Endothelial cell of umbilical vein (primary cell): ENCODE data around the gene SCPEP1. TPM values are rescaled to one million over a fixed set of nuclear protein-coding genes. Genes with fewer than 3 reads are reported as not detected.

Experiments
- BruUV-seq: library from RNA; stranded (reverse); fragments of 400-500 nt; replicated peaks from 2 replicates; lab custom pipeline; 2021; lab: Mats Ljungman, UMichigan
- CTCF ChIA-PET: fragments of 300-600, 350-600 bp; sonication (Branson Sonifier 250); formaldehyde crosslinking; loops from one replicate; lab custom pipeline; 2021; ENCODE audit warnings: antibody characterized with exemption, inconsistent platforms; lab: Charles Lee
- POLR2A ChIA-PET: fragments of 300-600, 350-600 bp; sonication (Branson Sonifier 250); formaldehyde crosslinking; loops from one replicate; lab custom pipeline; 2021; ENCODE audit warnings: antibody characterized with exemption, inconsistent platforms; lab: Charles Lee
- DNase-seq: peaks from one replicate; pipeline ENCODE4 v3.0.0-alpha.2; 2011; ENCODE audit warnings: low read depth, low spot score
- FAIRE-seq: peaks from 2 replicates; lab custom pipeline; 2011; peaks lifted over from hg19 to GRCh38; lab: Jason Lieb, UNC
- H2AFZ ChIP-seq: 2 replicates; pipeline ENCODE4 v1.6.0; 2012; ENCODE audit warnings: low read depth, low read length, control low read depth, inconsistent platforms
- H3K27ac ChIP-seq: 2 replicates; pipeline ENCODE4 v1.5.1; 2011; ENCODE audit warnings: low read depth, mild to moderate bottlenecking, control low read depth, low read length, moderate library complexity; ENCODE audit not compliant: insufficient read depth
- H3K27me3 ChIP-seq, 2 experiments: 2 replicates each; pipeline versions ENCODE4 v1.6.0 to v1.6.1; 2011; ENCODE audit warnings: low read length in 2 of 2, mixed read lengths in 1 of 2; ENCODE audit not compliant: control insufficient read depth in 2 of 2, insufficient read depth in 2 of 2
- H3K36me3 ChIP-seq, 2 experiments: 2 replicates in 1 of 2; 3 replicates in 1 of 2; pipeline ENCODE4 v1.5.1; 2011; ENCODE audit warnings: low read length in 2 of 2, mild to moderate bottlenecking in 1 of 2, moderate library complexity in 1 of 2; ENCODE audit not compliant: control insufficient read depth in 2 of 2, insufficient read depth in 2 of 2; ENCODE audit errors: extremely low read depth in 1 of 2
- H3K4me1 ChIP-seq: 3 replicates; pipeline ENCODE4 v1.5.1; 2011; ENCODE audit warnings: mild to moderate bottlenecking, low read length; ENCODE audit not compliant: control insufficient read depth, insufficient read depth; ENCODE audit errors: extremely low read depth
- H3K4me2 ChIP-seq: 2 replicates; pipeline ENCODE4 v1.6.1; 2011; ENCODE audit warnings: low read length, control low read depth, mixed read lengths; ENCODE audit not compliant: insufficient read depth
- H3K4me3 ChIP-seq, 3 experiments: fragments of 200-600 bp in 1 of 3; sonication (generic), shearing (Covaris generic) in 1 of 3; replicated peaks in 1 of 3; 2 replicates each; pipeline ENCODE4 v1.5.1; 2011 to 2016; ENCODE audit warnings: control low read depth in 3 of 3, low read length in 3 of 3, mild to moderate bottlenecking in 2 of 3, inconsistent platforms in 1 of 3, low read depth in 1 of 3, moderate library complexity in 1 of 3; ENCODE audit not compliant: insufficient read depth in 1 of 3
- H3K79me2 ChIP-seq: 2 replicates; pipeline ENCODE4 v1.6.0; 2012; ENCODE audit warnings: low read length, inconsistent platforms; ENCODE audit not compliant: control insufficient read depth, insufficient read depth
- H3K9ac ChIP-seq: replicated peaks from 2 replicates; pipeline ENCODE3; 2011; ENCODE audit warnings: low read length, control low read depth; ENCODE audit not compliant: insufficient read depth; ENCODE audit errors: extremely low read depth
- H3K9me1 ChIP-seq: replicated peaks from 3 replicates; pipeline ENCODE4 v1.6.0; 2011; ENCODE audit warnings: mild to moderate bottlenecking, low read length; ENCODE audit not compliant: control insufficient read depth, insufficient read depth; ENCODE audit errors: extremely low read depth
- H3K9me3 ChIP-seq: replicated peaks from 2 replicates; pipeline ENCODE4 v1.5.1; 2012; ENCODE audit warnings: low read length, inconsistent platforms; ENCODE audit not compliant: control insufficient read depth, insufficient read depth
- H4K20me1 ChIP-seq: replicated peaks from 2 replicates; pipeline ENCODE3; 2011; ENCODE audit warnings: mild to moderate bottlenecking, low read length; ENCODE audit not compliant: control insufficient read depth, insufficient read depth; ENCODE audit errors: extremely low read depth
- EZH2 ChIP-seq: IDR thresholded peaks from 2 replicates; pipeline ENCODE4 v1.6.1; 2012; ENCODE audit warnings: borderline replicate concordance, low read depth, mild to moderate bottlenecking, moderate library complexity, low read length, inconsistent platforms; ENCODE audit not compliant: severe bottlenecking
- FOS ChIP-seq: IDR thresholded peaks from 2 replicates; pipeline ENCODE4 v1.6.1; 2011; ENCODE audit warnings: mild to moderate bottlenecking, low read length, moderate library complexity, borderline replicate concordance; ENCODE audit not compliant: insufficient read depth
- GATA2 ChIP-seq: IDR thresholded peaks from 2 replicates; pipeline ENCODE4 v1.7.0; 2011; ENCODE audit warnings: low read depth, mild to moderate bottlenecking, moderate library complexity, mixed read lengths, low read length; ENCODE audit not compliant: insufficient read length, insufficient read depth
- JUN ChIP-seq: IDR thresholded peaks from 2 replicates; pipeline ENCODE4 v1.6.1; 2011; ENCODE audit warnings: borderline replicate concordance, low read depth; ENCODE audit not compliant: insufficient read length, insufficient read depth
- MYC ChIP-seq: IDR thresholded peaks from one replicate; pipeline ENCODE4 v1.6.1; 2011; ENCODE audit warnings: mild to moderate bottlenecking, low read depth, low read length
- POLR2A ChIP-seq: IDR thresholded peaks from 2 replicates; pipeline ENCODE4 v1.6.1; 2012; ENCODE audit warnings: low read depth, mild to moderate bottlenecking, control low read depth, low read length
- POLR2AphosphoS5 ChIP-seq: IDR thresholded peaks from 2 replicates; pipeline ENCODE4 v1.6.1; 2012; ENCODE audit warnings: low read depth, mild to moderate bottlenecking, control low read depth, low read length, moderate library complexity; ENCODE audit not compliant: insufficient read depth
- dilution Hi-C: fragments of 300-500 bp; cut with MboI; formaldehyde crosslinking; loops from one replicate; pipeline ENCODE4 v1.15.0; 2019; ENCODE audit warnings: low sequenced_read_pairs; ENCODE audit not compliant: extremely low pct_ligation_motif_present
- intact Hi-C: fragments of 100-400 bp; cut with micrococcal nuclease; formaldehyde crosslinking; loops from one replicate; pipeline ENCODE4 v1.10.0; 2022
- polyA plus RNA-seq, 4 experiments: library from polyadenylated mRNA; depleted of rRNA in 3 of 4; stranded (reverse) in 3 of 4; unstranded in 1 of 4; fragments of >200 nt; gene quantifications; 2 replicates each; pipeline versions ENCODE4 v1.2.1 to v1.2.3, GENCODE V29; 2011 to 2012; ENCODE audit warnings: missing spikeins in 1 of 4
- total RNA-seq: library from RNA; stranded (reverse); gene quantifications from 2 replicates; pipeline ENCODE4 v1.2.3, GENCODE V29; 2021
- TF ChIP-seq, protein P1 (sequence below): IDR thresholded peaks from 2 replicates; pipeline ENCODE4 v1.6.1; 2011; ENCODE audit not compliant: insufficient read depth, insufficient read length
- TF ChIP-seq, protein P2 (sequence below), 2 donors: IDR thresholded peaks; 1 replicate in 1 of 2; 2 replicates in 1 of 2; pipeline ENCODE4 v1.5.1; 2011; ENCODE audit warnings: low read length in 2 of 2, mild to moderate bottlenecking in 2 of 2, moderate library complexity in 2 of 2, control low read depth in 1 of 2, inconsistent platforms in 1 of 2, low read depth in 1 of 2; ENCODE audit not compliant: insufficient read depth in 1 of 2; ENCODE audit errors: extremely low read depth in 1 of 2

SCPEP1 gene
- total and polyA plus RNA-seq, 2 donors (not counting 3 experiments of a cell fraction or from before 2014, with no cell fraction given) = 38.6 to 43.6 TPM

DNA sequence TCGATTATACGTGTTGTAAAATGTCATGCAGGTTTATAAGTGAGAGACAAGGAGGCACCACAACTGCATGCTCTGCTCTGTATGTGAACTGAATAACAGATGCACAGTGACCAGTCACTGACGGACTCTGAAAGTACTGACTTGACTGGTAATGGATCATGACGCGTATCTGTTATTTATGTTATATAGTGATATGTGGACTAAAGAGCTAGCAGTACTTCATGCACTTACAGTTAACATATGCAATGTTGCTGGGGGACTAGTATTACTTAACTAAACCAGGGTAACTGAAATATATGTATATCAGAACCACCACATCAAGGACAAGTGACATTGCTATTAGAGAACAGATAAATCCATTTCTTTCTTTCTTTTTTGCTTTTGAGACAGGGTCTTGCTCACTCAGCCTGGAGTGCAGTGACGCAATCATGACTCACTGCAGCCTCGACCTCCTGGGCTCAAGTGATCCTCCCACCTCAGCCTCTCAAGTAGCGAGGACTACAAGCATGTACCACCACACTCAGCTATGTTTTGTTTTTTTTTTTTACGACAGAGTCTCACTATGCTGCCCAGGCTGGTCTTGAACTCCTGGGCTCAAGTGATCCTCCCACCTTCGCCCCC, 34.3 kb upstream of the SCPEP1 start:
- peaks cover 4% of the 10 kb centered on the region for H3K4me1 ChIP-seq
- H4K20me1 ChIP-seq = no peaks in the 10 kb centered on the region
- peaks cover 6 to 16% of the 10 kb centered on the region in 2 experiments for H3K36me3 ChIP-seq
- H3K9ac ChIP-seq = no peak overlapping the region
- no peaks in the 10 kb centered on the region for H3K9me1 ChIP-seq
- H3K4me3 ChIP-seq = no peak overlapping the region
- H3K27ac ChIP-seq = no peak overlapping the region
- DNase-seq = no peak
- H3K4me2 ChIP-seq = no peak overlapping the region
- no peaks in the 10 kb centered on the region for H3K27me3 ChIP-seq
- TF ChIP-seq POLR2A = no peak
- TF ChIP-seq EZH2 = no peak
- TF ChIP-seq MYC = no peak
- TF ChIP-seq, protein P1, sequence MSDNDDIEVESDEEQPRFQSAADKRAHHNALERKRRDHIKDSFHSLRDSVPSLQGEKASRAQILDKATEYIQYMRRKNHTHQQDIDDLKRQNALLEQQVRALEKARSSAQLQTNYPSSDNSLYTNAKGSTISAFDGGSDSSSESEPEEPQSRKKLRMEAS = no peak
- TF ChIP-seq, protein P2, sequence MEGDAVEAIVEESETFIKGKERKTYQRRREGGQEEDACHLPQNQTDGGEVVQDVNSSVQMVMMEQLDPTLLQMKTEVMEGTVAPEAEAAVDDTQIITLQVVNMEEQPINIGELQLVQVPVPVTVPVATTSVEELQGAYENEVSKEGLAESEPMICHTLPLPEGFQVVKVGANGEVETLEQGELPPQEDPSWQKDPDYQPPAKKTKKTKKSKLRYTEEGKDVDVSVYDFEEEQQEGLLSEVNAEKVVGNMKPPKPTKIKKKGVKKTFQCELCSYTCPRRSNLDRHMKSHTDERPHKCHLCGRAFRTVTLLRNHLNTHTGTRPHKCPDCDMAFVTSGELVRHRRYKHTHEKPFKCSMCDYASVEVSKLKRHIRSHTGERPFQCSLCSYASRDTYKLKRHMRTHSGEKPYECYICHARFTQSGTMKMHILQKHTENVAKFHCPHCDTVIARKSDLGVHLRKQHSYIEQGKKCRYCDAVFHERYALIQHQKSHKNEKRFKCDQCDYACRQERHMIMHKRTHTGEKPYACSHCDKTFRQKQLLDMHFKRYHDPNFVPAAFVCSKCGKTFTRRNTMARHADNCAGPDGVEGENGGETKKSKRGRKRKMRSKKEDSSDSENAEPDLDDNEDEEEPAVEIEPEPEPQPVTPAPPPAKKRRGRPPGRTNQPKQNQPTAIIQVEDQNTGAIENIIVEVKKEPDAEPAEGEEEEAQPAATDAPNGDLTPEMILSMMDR (IDR thresholded peaks at IDR 0.05; ENCODE audit: extremely low read depth in 1 of 2, insufficient read depth in 1 of 2, low read depth in 1 of 2, low read length in 2 of 2) = no peak
- TF ChIP-seq POLR2AphosphoS5 = no peak
- no peak for TF ChIP-seq JUN
- TF ChIP-seq FOS = no peak
- no peak for TF ChIP-seq GATA2
- POLR2A ChIA-PET = no interaction called here
- CTCF ChIA-PET = interaction anchor here (8.1 kb wide), 1 partner anchor 123 kb away, joined by 148 read pairs; no protein-coding TSS in a partner anchor
- no TSS peak for BruUV-seq
- intact Hi-C loops (no loop called here), dilution Hi-C loops (no loop called here)
- no peaks in the 10 kb centered on the region for H3K79me2 ChIP-seq
- no peak for FAIRE-seq
- H3K9me3 ChIP-seq = no peaks in the 10 kb centered on the region
- H2AFZ ChIP-seq = no peak overlapping the region
